H9 (cell line): Measurements from ENCODE around the gene DCPS. TPM values are rescaled to one million over a fixed set of nuclear protein-coding genes. Genes with fewer than 3 reads are reported as not detected.

Experiments used
- DNase-seq: peaks from one replicate; pipeline ENCODE4 v3.0.0-alpha.2; 2017
- H2AFZ ChIP-seq: one replicate; pipeline ENCODE4 v1.6.1; 2013; ENCODE audit warnings: mild to moderate bottlenecking, low read length, control low read depth, moderate library complexity
- H2AK5ac ChIP-seq: 2 replicates; pipeline ENCODE4 v1.6.1; 2013; ENCODE audit warnings: low read length, control low read depth, mixed read lengths; ENCODE audit not compliant: insufficient read length
- H2BK120ac ChIP-seq: one replicate; pipeline ENCODE4 v1.6.1; 2013; ENCODE audit warnings: low read depth, mild to moderate bottlenecking, low read length, control low read depth, inconsistent platforms; ENCODE audit not compliant: poor library complexity, severe bottlenecking
- H2BK12ac ChIP-seq: 2 replicates; pipeline ENCODE4 v1.6.1; 2013; ENCODE audit warnings: low read length, control low read depth, mixed read lengths, low read depth; ENCODE audit not compliant: insufficient read length
- H2BK15ac ChIP-seq: 2 replicates; pipeline ENCODE4 v1.6.1; 2013; ENCODE audit warnings: low read depth, low read length, control low read depth
- H2BK20ac ChIP-seq: one replicate; pipeline ENCODE4 v1.6.1; 2013; ENCODE audit warnings: low read depth, mild to moderate bottlenecking, low read length, control low read depth, inconsistent platforms; ENCODE audit not compliant: poor library complexity, severe bottlenecking
- H2BK5ac ChIP-seq: 2 replicates; pipeline ENCODE4 v1.6.1; 2013; ENCODE audit warnings: low read length, control low read depth, mixed read lengths; ENCODE audit not compliant: insufficient read length
- H3K14ac ChIP-seq: 2 replicates; pipeline ENCODE4 v1.6.1; 2013; ENCODE audit warnings: low read length, control low read depth; ENCODE audit not compliant: insufficient read depth
- H3K18ac ChIP-seq: 2 replicates; pipeline ENCODE4 v1.6.1; 2013; ENCODE audit warnings: low read depth, mild to moderate bottlenecking, mixed read lengths, low read length, control low read depth; ENCODE audit not compliant: insufficient read length
- H3K23ac ChIP-seq: 2 replicates; pipeline ENCODE4 v1.6.1; 2013; ENCODE audit warnings: low read length, control low read depth, mixed read lengths, low read depth; ENCODE audit not compliant: insufficient read length
- H3K23me2 ChIP-seq: 2 replicates; pipeline ENCODE4 v1.6.1; 2013; ENCODE audit warnings: low read depth, mild to moderate bottlenecking, mixed read lengths, low read length, control low read depth; ENCODE audit not compliant: insufficient read length, poor library complexity, severe bottlenecking
- H3K27ac ChIP-seq: 2 replicates; pipeline ENCODE4 v1.5.1; 2013; ENCODE audit warnings: low read length, control low read depth, mixed read lengths, low read depth; ENCODE audit not compliant: insufficient read length
- H3K27me3 ChIP-seq: 2 replicates; pipeline ENCODE4 v1.6.1; 2013; ENCODE audit warnings: low read length, control low read depth, inconsistent platforms; ENCODE audit not compliant: insufficient read depth
- H3K4ac ChIP-seq: 2 replicates; pipeline ENCODE4 v1.6.1; 2013; ENCODE audit warnings: low read depth, mild to moderate bottlenecking, control low read depth, inconsistent platforms, low read length, moderate library complexity
- H3K4me1 ChIP-seq: 2 replicates; pipeline ENCODE4 v1.6.1; 2013; ENCODE audit warnings: low read length, control low read depth, inconsistent platforms; ENCODE audit not compliant: insufficient read depth
- H3K4me2 ChIP-seq: 2 replicates; pipeline ENCODE4 v1.6.1; 2013; ENCODE audit warnings: low read length, control low read depth, mixed read lengths; ENCODE audit not compliant: insufficient read length, insufficient read depth
- H3K56ac ChIP-seq: 2 replicates; pipeline ENCODE4 v1.6.1; 2013; ENCODE audit warnings: low read depth, mild to moderate bottlenecking, mixed read lengths, low read length, control low read depth; ENCODE audit not compliant: insufficient read length
- H3K79me1 ChIP-seq: 2 replicates; pipeline ENCODE4 v1.6.1; 2013; ENCODE audit warnings: low read depth, mild to moderate bottlenecking, moderate library complexity, low read length, control low read depth, inconsistent platforms; ENCODE audit not compliant: insufficient read depth, poor library complexity, severe bottlenecking
- H3K79me2 ChIP-seq: 2 replicates; pipeline ENCODE4 v1.6.1; 2013; ENCODE audit warnings: low read length, control low read depth, inconsistent platforms; ENCODE audit not compliant: insufficient read depth
- H3K9ac ChIP-seq: 2 replicates; pipeline ENCODE4 v1.6.1; 2013; ENCODE audit warnings: low read length, control low read depth, mixed read lengths; ENCODE audit not compliant: insufficient read length; ENCODE audit errors: extremely low read depth
- H3K9me3 ChIP-seq: one replicate; pipeline ENCODE4 v1.6.1; 2013; ENCODE audit warnings: low read depth, low read length, inconsistent platforms; ENCODE audit not compliant: control insufficient read depth
- H3T11ph ChIP-seq: one replicate; pipeline ENCODE4 v1.6.1; 2013; ENCODE audit warnings: mild to moderate bottlenecking, low read length, control low read depth, inconsistent platforms
- H4K20me1 ChIP-seq: one replicate; pipeline ENCODE4 v1.6.1; 2013; ENCODE audit not compliant: control insufficient read depth, insufficient read length, insufficient read depth
- H4K5ac ChIP-seq: 2 replicates; pipeline ENCODE4 v1.6.1; 2013; ENCODE audit warnings: low read depth, mild to moderate bottlenecking, mixed read lengths, low read length, control low read depth; ENCODE audit not compliant: insufficient read length
- H4K8ac ChIP-seq: replicated peaks from 2 replicates; pipeline ENCODE4 v1.6.1; 2013; ENCODE audit warnings: low read length, control low read depth, mixed read lengths, low read depth; ENCODE audit not compliant: insufficient read length
- H4K91ac ChIP-seq: 2 replicates; pipeline ENCODE4 v1.6.1; 2013; ENCODE audit warnings: low read depth, mild to moderate bottlenecking, moderate library complexity, mixed read lengths, low read length, control low read depth; ENCODE audit not compliant: insufficient read length
- H3K27ac Mint-ChIP-seq, 3 experiments: 2 replicates in 2 of 3; 3 replicates in 1 of 3; pipeline ENCODE4 v1.8.0; 2020 to 2021; ENCODE audit warnings: mixed read lengths in 3 of 3, mild to moderate bottlenecking in 1 of 3, moderate library complexity in 1 of 3
- H3K27me3 Mint-ChIP-seq: 2 replicates; pipeline ENCODE4 v1.8.0; 2021; ENCODE audit warnings: low read depth, mild to moderate bottlenecking, moderate library complexity, mixed read lengths
- H3K36me3 Mint-ChIP-seq, 3 experiments: 2 replicates in 2 of 3; 3 replicates in 1 of 3; pipeline ENCODE4 v1.8.0; 2020 to 2021; ENCODE audit warnings: low read depth in 3 of 3, mixed read lengths in 3 of 3; ENCODE audit not compliant: insufficient read depth in 1 of 3
- H3K4me1 Mint-ChIP-seq, 2 experiments: 2 replicates each; pipeline ENCODE4 v1.8.0; 2020; ENCODE audit warnings: mixed read lengths in 2 of 2
- H3K4me3 Mint-ChIP-seq, 2 experiments: 2 replicates in 1 of 2; 3 replicates in 1 of 2; pipeline ENCODE4 v1.8.0; 2020 to 2021; ENCODE audit warnings: mild to moderate bottlenecking in 2 of 2, mixed read lengths in 2 of 2, moderate library complexity in 1 of 2
- H3K9me3 Mint-ChIP-seq, 2 experiments: 2 replicates in 1 of 2; 3 replicates in 1 of 2; pipeline ENCODE4 v1.8.0; 2020; ENCODE audit warnings: mild to moderate bottlenecking in 2 of 2, mixed read lengths in 2 of 2, moderate library complexity in 1 of 2
- WGBS: extraction: QIAGEN DNeasy Blood & Tissue Kit; methylation state at CpG from one replicate; pipeline ENCODE4 v1.1.7; 2013; ENCODE audit warnings: missing lambda C conversion rate, low lambda C conversion rate, mixed read lengths; ENCODE audit not compliant: insufficient read length; ENCODE audit errors: extremely low coverage; 5-methylcytosine and 5-hydroxymethylcytosine counted together
- total RNA-seq: library from RNA; stranded (reverse); gene quantifications from 2 replicates; pipeline ENCODE4 v1.2.1, GENCODE V29; 2021
- TF ChIP-seq, protein P1 (sequence below): fragments of 200-600 bp; sonication (generic); conservative IDR thresholded peaks from 3 replicates; pipeline ENCODE4 v1.8.0; 2021; ENCODE audit warnings: antibody characterized with exemption, mild to moderate bottlenecking

The DCPS gene
- total RNA-seq, 1 experiment from 2014 or later = 27.7 TPM

DNA sequence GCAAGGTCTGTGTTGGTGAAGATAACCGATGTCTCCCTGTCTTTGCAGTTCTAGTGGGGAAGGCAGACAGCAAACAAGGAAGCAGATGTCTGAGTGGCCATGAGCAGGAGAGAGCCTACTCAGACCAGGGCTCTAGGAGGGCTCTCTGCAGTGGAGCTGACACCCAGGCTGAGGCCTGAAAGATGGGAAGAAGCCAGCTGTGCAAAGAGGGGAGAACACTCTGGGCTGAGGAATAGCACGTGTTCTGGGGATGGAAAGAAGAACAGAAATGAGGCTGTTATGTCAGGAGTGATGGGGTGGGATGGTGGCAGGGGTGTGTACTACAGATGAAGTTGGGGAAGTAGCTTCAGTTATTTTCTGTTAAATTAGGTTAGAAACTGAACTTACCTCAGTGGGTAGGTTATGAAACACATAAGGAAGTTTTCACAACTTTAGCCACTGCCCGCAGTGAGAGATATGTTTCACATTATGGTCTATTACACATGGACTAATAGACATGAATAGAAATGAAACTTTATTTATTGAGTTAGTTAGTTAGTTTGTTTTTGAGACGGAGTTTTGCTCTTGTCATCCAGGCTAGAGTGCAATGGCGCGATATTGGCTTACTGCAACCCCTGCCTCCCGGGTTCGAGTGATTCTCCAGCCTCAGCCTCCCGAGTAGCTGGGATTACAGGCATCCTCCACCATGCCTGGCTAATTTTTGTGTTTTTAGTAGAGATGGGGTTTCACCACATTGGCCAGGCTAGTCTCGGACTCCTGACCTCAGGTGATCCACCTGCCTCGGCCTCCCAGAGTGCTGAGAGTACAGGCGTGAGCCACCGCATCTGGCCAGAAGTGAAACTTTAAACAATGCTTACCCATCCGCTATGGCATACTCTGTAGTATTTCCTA, 7.8 kb downstream of the DCPS start:
- H3K27ac ChIP-seq = no peak overlapping the region
- no peak overlapping the region; a peak in 2 of 5 replicates for H3K4me3 Mint-ChIP-seq

More for the DNA sequence above, 7.8 kb downstream of the DCPS start:
- Histone ChIP-seq H2BK20ac (no peak overlapping the region), H4K5ac (no peak overlapping the region), H4K91ac (no peak overlapping the region), H3K4ac (no peak overlapping the region), H3K23me2 (no peaks in the 10 kb centered on the region), H2AK5ac (no peak overlapping the region), H3K79me1 (no peaks in the 10 kb centered on the region), H3K56ac (no peak overlapping the region), H3K4me2 (no peak overlapping the region), H4K20me1 (no peaks in the 10 kb centered on the region), H3K79me2 (no peaks in the 10 kb centered on the region), H2BK15ac (no peak overlapping the region), H3K9me3 (no peaks in the 10 kb centered on the region), H3T11ph (no peak overlapping the region), H3K4me1 (no peaks in the 10 kb centered on the region), H3K23ac (no peak overlapping the region), H4K8ac (no peak overlapping the region), H2AFZ (no peak overlapping the region), H2BK5ac (no peak overlapping the region), H2BK12ac (no peak overlapping the region), H3K14ac (no peak overlapping the region), H3K18ac (no peak overlapping the region), H3K27me3 (no peaks in the 10 kb centered on the region), H3K9ac (no peak overlapping the region), H2BK120ac (no peak overlapping the region)
- WGBS = no CpG with 5 or more reads among the region's 14 CpGs
- Mint-ChIP-seq H3K27ac (no peak overlapping the region; a peak in 1 of 7 replicates), H3K36me3 (peaks cover 16 to 47% (median 37%) of the 10 kb centered on the region in 3 experiments; a peak in 6 of 7 replicates), H3K9me3 (no peaks in the 10 kb centered on the region), H3K4me1 (peaks cover 0 to 2% of the 10 kb centered on the region in 2 experiments; a peak in 1 of 4 replicates), H3K27me3 (no peaks in the 10 kb centered on the region; the same call in 1 of the 2 replicates)
- TF ChIP-seq, protein P1, sequence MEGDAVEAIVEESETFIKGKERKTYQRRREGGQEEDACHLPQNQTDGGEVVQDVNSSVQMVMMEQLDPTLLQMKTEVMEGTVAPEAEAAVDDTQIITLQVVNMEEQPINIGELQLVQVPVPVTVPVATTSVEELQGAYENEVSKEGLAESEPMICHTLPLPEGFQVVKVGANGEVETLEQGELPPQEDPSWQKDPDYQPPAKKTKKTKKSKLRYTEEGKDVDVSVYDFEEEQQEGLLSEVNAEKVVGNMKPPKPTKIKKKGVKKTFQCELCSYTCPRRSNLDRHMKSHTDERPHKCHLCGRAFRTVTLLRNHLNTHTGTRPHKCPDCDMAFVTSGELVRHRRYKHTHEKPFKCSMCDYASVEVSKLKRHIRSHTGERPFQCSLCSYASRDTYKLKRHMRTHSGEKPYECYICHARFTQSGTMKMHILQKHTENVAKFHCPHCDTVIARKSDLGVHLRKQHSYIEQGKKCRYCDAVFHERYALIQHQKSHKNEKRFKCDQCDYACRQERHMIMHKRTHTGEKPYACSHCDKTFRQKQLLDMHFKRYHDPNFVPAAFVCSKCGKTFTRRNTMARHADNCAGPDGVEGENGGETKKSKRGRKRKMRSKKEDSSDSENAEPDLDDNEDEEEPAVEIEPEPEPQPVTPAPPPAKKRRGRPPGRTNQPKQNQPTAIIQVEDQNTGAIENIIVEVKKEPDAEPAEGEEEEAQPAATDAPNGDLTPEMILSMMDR = no peak
- no peak for DNase-seq
